WTC11 (cell line): Measurements from ENCODE around the gene FGF6. TPM values are rescaled to one million over a fixed set of nuclear protein-coding genes. Genes with fewer than 3 reads are reported as not detected.

Experiments used
- ATAC-seq: fragments of 200-7000 bp; cut with Tn5 transposase; 2 replicates; pipeline ENCODE4 v1.10.0; 2021; ENCODE audit warnings: mild to moderate bottlenecking, moderate library complexity
- CTCF ChIA-PET: fragments of 300-600 bp; sonication (Branson Sonifier 250); formaldehyde crosslinking; loops from one replicate; lab custom pipeline; 2021; ENCODE audit warnings: antibody characterized with exemption; lab: Charles Lee
- POLR2A ChIA-PET: fragments of 350-600 bp; sonication (Branson Sonifier 250); formaldehyde crosslinking; loops from one replicate; lab custom pipeline; 2021; ENCODE audit warnings: antibody characterized with exemption; lab: Charles Lee
- DNase-seq: peaks from one replicate; pipeline ENCODE4 v3.0.0; 2021; ENCODE audit warnings: low spot score
- H3K27ac Mint-ChIP-seq: 2 replicates; pipeline ENCODE4 v1.8.0; 2021; ENCODE audit warnings: mixed read lengths
- H3K27me3 Mint-ChIP-seq: 2 replicates; pipeline ENCODE4 v1.8.0; 2021; ENCODE audit warnings: low read depth, mild to moderate bottlenecking, moderate library complexity, mixed read lengths
- H3K36me3 Mint-ChIP-seq: 2 replicates; pipeline ENCODE4 v1.8.0; 2021; ENCODE audit warnings: mixed read lengths
- H3K4me1 Mint-ChIP-seq: 2 replicates; pipeline ENCODE4 v1.8.0; 2022; ENCODE audit warnings: mixed read lengths
- H3K4me3 Mint-ChIP-seq: 2 replicates; pipeline ENCODE4 v1.8.0; 2021; ENCODE audit warnings: mild to moderate bottlenecking, moderate library complexity, mixed read lengths
- H3K9me3 Mint-ChIP-seq: 2 replicates; pipeline ENCODE4 v1.8.0; 2021; ENCODE audit warnings: mixed read lengths
- FOXK1 ChIP-seq: sonication (generic); formaldehyde crosslinking; IDR thresholded peaks from 2 replicates; pipeline ENCODE4 v1.8.0; 2022; ENCODE audit warnings: mild to moderate bottlenecking, moderate library complexity, missing genetic modification reagents
- FOXP1 ChIP-seq: sonication (generic); formaldehyde crosslinking; IDR thresholded peaks from 2 replicates; pipeline ENCODE4 v1.8.0; 2022; ENCODE audit warnings: missing genetic modification reagents, mild to moderate bottlenecking, moderate library complexity, borderline replicate concordance
- NFYB ChIP-seq: sonication (generic); formaldehyde crosslinking; conservative IDR thresholded peaks from 2 replicates; pipeline ENCODE4 v1.8.0; 2022; ENCODE audit warnings: low read depth, missing genetic modification reagents
- RELA ChIP-seq: sonication (generic); formaldehyde crosslinking; IDR thresholded peaks from 2 replicates; pipeline ENCODE4 v1.8.1; 2022; ENCODE audit warnings: missing genetic modification reagents, mild to moderate bottlenecking, borderline replicate concordance
- SOX15 ChIP-seq: fragments of 250-450 bp; sonication (Bioruptor Pico); IDR thresholded peaks from 2 replicates; pipeline ENCODE4 v1.9.0; 2021; ENCODE audit warnings: mild to moderate bottlenecking
- ZBTB21 ChIP-seq: sonication (generic); formaldehyde crosslinking; IDR thresholded peaks from 2 replicates; pipeline ENCODE4 v1.8.1; 2023; ENCODE audit warnings: mild to moderate bottlenecking, missing genetic modification reagents, borderline replicate concordance
- ZNF121 ChIP-seq: sonication (generic); formaldehyde crosslinking; IDR thresholded peaks from 2 replicates; pipeline ENCODE4 v1.8.0; 2023; ENCODE audit warnings: missing genetic modification reagents
- ZNF263 ChIP-seq: sonication (generic); formaldehyde crosslinking; IDR thresholded peaks from 2 replicates; pipeline ENCODE4 v1.8.1; 2022; ENCODE audit warnings: low read depth, mild to moderate bottlenecking, moderate library complexity, missing genetic modification reagents
- ZNF317 ChIP-seq: sonication (generic); formaldehyde crosslinking; IDR thresholded peaks from 2 replicates; pipeline ENCODE4 v1.8.1; 2023; ENCODE audit warnings: low read depth, mild to moderate bottlenecking, moderate library complexity, missing genetic modification reagents, borderline replicate concordance
- ZNF396 ChIP-seq: fragments of 250-450 bp; sonication (Bioruptor Pico); IDR thresholded peaks from 2 replicates; pipeline ENCODE4 v1.8.0; 2021; ENCODE audit warnings: mild to moderate bottlenecking, moderate library complexity, borderline replicate concordance
- ZNF416 ChIP-seq: fragments of 250-450 bp; sonication (Bioruptor Pico); IDR thresholded peaks from 2 replicates; pipeline ENCODE4 v1.9.0; 2021; ENCODE audit warnings: mild to moderate bottlenecking, inconsistent platforms
- total RNA-seq: library from RNA; stranded (reverse); gene quantifications from 3 replicates; pipeline ENCODE4 v1.2.3, GENCODE V29; 2021
- TF ChIP-seq, protein P1 (sequence below): fragments of 250-450 bp; sonication (Bioruptor Pico); IDR thresholded peaks from 2 replicates; pipeline ENCODE4 v1.9.0; 2021; ENCODE audit warnings: moderate library complexity, mild to moderate bottlenecking, inconsistent platforms, borderline replicate concordance
- TF ChIP-seq, protein P2 (sequence below): sonication (generic); formaldehyde crosslinking; IDR thresholded peaks from 2 replicates; pipeline ENCODE4 v1.8.1; 2022; ENCODE audit warnings: mild to moderate bottlenecking, missing genetic modification reagents, moderate library complexity, borderline replicate concordance
- TF ChIP-seq, protein P3 (sequence below): sonication (generic); formaldehyde crosslinking; IDR thresholded peaks from 2 replicates; pipeline ENCODE4 v1.8.0; 2023; ENCODE audit warnings: missing genetic modification reagents, mild to moderate bottlenecking, borderline replicate concordance
- TF ChIP-seq, protein P4 (sequence below): fragments of 200-600 bp; IDR thresholded peaks from 2 replicates; pipeline ENCODE4 v1.8.0; 2022; ENCODE audit warnings: antibody characterized with exemption
- TF ChIP-seq, protein P5 (sequence below): sonication (generic); formaldehyde crosslinking; IDR thresholded peaks from 2 replicates; pipeline ENCODE4 v1.8.1; 2023; ENCODE audit warnings: mild to moderate bottlenecking, missing genetic modification reagents, moderate library complexity
- TF ChIP-seq, protein P6 (sequence below): fragments of 250-450 bp; sonication (Bioruptor Pico); IDR thresholded peaks from 2 replicates; pipeline ENCODE4 v2.1.2; 2022; ENCODE audit warnings: mild to moderate bottlenecking, moderate library complexity
- TF ChIP-seq, protein P7 (sequence below): sonication (generic); formaldehyde crosslinking; IDR thresholded peaks from 2 replicates; pipeline ENCODE4 v1.8.1; 2023; ENCODE audit warnings: mild to moderate bottlenecking, missing genetic modification reagents, moderate library complexity

The FGF6 gene
- total RNA-seq, 1 experiment from 2014 or later: not detected

DNA sequence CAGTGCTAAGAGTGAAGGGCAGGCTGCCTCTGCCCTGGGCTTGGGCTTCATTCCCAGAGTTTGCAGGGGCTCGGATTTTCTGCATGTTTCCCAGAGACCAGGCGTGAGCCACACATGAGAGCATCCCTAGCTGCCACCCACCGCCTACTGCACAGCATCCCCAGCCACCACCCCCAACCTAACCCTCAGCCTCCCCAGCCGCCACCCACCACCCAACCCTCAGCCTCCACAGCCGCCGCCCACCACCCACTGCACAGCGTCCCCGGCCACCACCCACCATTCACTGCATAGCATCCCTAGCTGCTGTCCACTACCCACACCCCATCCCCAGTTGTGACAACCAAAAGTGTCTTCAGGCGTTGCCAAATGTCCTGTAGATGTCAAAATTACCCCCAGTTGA lies 22.6 kb downstream of the FGF6 start (continued):
- no peak for TF ChIP-seq ZNF317 (CRISPR knock-in tag)

DNA sequence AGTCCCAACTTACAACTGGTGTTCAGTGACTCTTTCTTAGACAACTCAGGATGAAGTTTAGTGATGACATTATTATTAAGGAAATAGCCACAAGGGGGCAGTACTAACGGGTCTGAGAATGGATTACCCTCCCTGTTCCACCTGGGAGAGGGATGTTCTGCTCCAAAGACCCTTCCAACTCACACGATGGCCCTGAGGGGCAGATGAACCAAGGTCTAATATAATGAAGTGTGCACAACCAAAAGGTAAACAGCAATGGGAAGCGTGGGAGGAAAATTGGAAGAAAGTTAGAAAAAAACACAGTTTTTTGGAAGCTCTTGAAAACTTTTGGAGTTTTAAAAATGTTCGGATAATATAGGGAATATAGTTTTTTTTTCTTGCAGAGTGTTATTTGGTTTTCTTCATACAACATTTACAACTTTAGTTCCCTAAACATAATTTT lies 24.0 kb downstream of the FGF6 start:
- peaks cover 3% of the 10 kb centered on the region; the same call in 1 of the 2 replicates for H3K4me1 Mint-ChIP-seq

DNA sequence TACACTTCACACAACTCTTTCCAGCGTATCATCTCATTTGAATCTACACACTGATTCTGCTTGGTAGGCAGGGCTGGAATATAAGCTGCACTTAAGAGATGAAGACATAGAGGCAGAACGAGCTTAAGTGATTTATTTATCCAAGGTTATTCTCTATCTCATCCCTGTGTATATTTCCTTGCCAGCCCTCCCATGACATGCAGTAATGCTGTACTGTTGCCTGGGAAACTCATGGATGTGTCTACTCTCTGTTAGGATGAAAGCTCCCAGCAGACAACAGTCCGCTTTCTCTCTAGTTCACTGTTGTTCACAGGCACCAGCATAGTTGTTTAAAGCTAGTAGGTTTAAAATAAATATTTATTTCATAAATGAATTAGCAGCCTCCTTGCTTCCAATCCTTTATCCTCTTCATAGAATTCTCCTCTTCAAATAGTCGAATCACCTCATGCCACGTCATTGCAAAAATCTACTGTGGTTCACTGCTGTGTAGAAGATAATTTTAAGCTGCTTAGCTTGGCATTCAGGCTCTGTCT lies 25.4 kb downstream of the FGF6 start:
- ATAC-seq: no peak
- H3K27me3 Mint-ChIP-seq: no peaks in the 10 kb centered on the region
- no peaks in the 10 kb centered on the region; the same call in 1 of the 2 replicates for H3K9me3 Mint-ChIP-seq
- POLR2A ChIA-PET: no interaction called here
- H3K36me3 Mint-ChIP-seq: no peaks in the 10 kb centered on the region
- H3K27ac Mint-ChIP-seq: no peak overlapping the region
- CTCF ChIA-PET: interaction anchor here (0.8 to 2.0 kb wide), 10 partner anchors 20 to 118 kb away, joined by 3 to 11 read pairs (median 3); partner anchors contain the start of gene FGF23
- peaks cover 3% of the 10 kb centered on the region; the same call in 1 of the 2 replicates for H3K4me1 Mint-ChIP-seq
- H3K4me3 Mint-ChIP-seq: no peak overlapping the region
- DNase-seq: no peak
- TF ChIP-seq, protein P1, sequence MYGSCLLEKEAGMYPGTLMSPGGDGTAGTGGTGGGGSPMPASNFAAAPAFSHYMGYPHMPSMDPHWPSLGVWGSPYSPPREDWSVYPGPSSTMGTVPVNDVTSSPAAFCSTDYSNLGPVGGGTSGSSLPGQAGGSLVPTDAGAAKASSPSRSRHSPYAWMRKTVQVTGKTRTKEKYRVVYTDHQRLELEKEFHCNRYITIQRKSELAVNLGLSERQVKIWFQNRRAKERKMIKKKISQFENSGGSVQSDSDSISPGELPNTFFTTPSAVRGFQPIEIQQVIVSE (CRISPR knock-in tag): no peak
- TF ChIP-seq ZNF121 (CRISPR knock-in tag): no peak
- no peak for TF ChIP-seq NFYB
- TF ChIP-seq ZNF263 (CRISPR knock-in tag): no peak
- no peak for TF ChIP-seq FOXK1
- no peak for TF ChIP-seq ZNF416 (CRISPR knock-in tag)
- TF ChIP-seq, protein P2, sequence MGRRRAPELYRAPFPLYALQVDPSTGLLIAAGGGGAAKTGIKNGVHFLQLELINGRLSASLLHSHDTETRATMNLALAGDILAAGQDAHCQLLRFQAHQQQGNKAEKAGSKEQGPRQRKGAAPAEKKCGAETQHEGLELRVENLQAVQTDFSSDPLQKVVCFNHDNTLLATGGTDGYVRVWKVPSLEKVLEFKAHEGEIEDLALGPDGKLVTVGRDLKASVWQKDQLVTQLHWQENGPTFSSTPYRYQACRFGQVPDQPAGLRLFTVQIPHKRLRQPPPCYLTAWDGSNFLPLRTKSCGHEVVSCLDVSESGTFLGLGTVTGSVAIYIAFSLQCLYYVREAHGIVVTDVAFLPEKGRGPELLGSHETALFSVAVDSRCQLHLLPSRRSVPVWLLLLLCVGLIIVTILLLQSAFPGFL (CRISPR knock-in tag): no peak
- no peak for TF ChIP-seq FOXP1 (CRISPR knock-in tag)
- TF ChIP-seq, protein P3, sequence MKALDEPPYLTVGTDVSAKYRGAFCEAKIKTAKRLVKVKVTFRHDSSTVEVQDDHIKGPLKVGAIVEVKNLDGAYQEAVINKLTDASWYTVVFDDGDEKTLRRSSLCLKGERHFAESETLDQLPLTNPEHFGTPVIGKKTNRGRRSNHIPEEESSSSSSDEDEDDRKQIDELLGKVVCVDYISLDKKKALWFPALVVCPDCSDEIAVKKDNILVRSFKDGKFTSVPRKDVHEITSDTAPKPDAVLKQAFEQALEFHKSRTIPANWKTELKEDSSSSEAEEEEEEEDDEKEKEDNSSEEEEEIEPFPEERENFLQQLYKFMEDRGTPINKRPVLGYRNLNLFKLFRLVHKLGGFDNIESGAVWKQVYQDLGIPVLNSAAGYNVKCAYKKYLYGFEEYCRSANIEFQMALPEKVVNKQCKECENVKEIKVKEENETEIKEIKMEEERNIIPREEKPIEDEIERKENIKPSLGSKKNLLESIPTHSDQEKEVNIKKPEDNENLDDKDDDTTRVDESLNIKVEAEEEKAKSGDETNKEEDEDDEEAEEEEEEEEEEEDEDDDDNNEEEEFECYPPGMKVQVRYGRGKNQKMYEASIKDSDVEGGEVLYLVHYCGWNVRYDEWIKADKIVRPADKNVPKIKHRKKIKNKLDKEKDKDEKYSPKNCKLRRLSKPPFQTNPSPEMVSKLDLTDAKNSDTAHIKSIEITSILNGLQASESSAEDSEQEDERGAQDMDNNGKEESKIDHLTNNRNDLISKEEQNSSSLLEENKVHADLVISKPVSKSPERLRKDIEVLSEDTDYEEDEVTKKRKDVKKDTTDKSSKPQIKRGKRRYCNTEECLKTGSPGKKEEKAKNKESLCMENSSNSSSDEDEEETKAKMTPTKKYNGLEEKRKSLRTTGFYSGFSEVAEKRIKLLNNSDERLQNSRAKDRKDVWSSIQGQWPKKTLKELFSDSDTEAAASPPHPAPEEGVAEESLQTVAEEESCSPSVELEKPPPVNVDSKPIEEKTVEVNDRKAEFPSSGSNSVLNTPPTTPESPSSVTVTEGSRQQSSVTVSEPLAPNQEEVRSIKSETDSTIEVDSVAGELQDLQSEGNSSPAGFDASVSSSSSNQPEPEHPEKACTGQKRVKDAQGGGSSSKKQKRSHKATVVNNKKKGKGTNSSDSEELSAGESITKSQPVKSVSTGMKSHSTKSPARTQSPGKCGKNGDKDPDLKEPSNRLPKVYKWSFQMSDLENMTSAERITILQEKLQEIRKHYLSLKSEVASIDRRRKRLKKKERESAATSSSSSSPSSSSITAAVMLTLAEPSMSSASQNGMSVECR (CRISPR knock-in tag): no peak
- TF ChIP-seq SOX15 (CRISPR knock-in tag): no peak

More for the DNA sequence above, 24.0 kb downstream of the FGF6 start:
- no peak for TF ChIP-seq ZBTB21
- no peak for TF ChIP-seq SOX15 (CRISPR knock-in tag)
- TF ChIP-seq, protein P4, sequence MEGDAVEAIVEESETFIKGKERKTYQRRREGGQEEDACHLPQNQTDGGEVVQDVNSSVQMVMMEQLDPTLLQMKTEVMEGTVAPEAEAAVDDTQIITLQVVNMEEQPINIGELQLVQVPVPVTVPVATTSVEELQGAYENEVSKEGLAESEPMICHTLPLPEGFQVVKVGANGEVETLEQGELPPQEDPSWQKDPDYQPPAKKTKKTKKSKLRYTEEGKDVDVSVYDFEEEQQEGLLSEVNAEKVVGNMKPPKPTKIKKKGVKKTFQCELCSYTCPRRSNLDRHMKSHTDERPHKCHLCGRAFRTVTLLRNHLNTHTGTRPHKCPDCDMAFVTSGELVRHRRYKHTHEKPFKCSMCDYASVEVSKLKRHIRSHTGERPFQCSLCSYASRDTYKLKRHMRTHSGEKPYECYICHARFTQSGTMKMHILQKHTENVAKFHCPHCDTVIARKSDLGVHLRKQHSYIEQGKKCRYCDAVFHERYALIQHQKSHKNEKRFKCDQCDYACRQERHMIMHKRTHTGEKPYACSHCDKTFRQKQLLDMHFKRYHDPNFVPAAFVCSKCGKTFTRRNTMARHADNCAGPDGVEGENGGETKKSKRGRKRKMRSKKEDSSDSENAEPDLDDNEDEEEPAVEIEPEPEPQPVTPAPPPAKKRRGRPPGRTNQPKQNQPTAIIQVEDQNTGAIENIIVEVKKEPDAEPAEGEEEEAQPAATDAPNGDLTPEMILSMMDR: peak; percentile 73
- TF ChIP-seq, protein P5, sequence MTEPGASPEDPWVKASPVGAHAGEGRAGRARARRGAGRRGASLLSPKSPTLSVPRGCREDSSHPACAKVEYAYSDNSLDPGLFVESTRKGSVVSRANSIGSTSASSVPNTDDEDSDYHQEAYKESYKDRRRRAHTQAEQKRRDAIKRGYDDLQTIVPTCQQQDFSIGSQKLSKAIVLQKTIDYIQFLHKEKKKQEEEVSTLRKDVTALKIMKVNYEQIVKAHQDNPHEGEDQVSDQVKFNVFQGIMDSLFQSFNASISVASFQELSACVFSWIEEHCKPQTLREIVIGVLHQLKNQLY (CRISPR knock-in tag): no peak
- TF ChIP-seq, protein P2 (CRISPR knock-in tag): no peak
- no peak for TF ChIP-seq ZNF396
- TF ChIP-seq, protein P6, sequence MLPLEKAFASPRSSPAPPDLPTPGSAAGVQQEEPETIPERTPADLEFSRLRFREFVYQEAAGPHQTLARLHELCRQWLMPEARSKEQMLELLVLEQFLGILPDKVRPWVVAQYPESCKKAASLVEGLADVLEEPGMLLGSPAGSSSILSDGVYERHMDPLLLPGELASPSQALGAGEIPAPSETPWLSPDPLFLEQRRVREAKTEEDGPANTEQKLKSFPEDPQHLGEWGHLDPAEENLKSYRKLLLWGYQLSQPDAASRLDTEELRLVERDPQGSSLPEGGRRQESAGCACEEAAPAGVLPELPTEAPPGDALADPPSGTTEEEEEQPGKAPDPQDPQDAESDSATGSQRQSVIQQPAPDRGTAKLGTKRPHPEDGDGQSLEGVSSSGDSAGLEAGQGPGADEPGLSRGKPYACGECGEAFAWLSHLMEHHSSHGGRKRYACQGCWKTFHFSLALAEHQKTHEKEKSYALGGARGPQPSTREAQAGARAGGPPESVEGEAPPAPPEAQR: no peak
- no peak for TF ChIP-seq RELA
- TF ChIP-seq, protein P7, sequence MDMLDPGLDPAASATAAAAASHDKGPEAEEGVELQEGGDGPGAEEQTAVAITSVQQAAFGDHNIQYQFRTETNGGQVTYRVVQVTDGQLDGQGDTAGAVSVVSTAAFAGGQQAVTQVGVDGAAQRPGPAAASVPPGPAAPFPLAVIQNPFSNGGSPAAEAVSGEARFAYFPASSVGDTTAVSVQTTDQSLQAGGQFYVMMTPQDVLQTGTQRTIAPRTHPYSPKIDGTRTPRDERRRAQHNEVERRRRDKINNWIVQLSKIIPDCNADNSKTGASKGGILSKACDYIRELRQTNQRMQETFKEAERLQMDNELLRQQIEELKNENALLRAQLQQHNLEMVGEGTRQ (CRISPR knock-in tag): no peak
- Mint-ChIP-seq H3K9me3 (no peaks in the 10 kb centered on the region), H3K36me3 (no peaks in the 10 kb centered on the region), H3K27ac (no peak overlapping the region), H3K27me3 (no peaks in the 10 kb centered on the region), H3K4me3 (no peak overlapping the region)
- ChIA-PET POLR2A (no interaction called here), CTCF (interaction anchor here (1.1 kb wide), 1 partner anchor 38 kb away, joined by 4 read pairs; no protein-coding TSS in a partner anchor)
- ATAC-seq: peak; percentile 86
- DNase-seq: no peak
